Stimulated activated memory B cell treated with anti-CD40 and anti-IgM and Interleukin-4, amounts not matched to agents 10 μg/mL and 1 μg/mL and 100 μg/mL, for 72 hours (primary cell): ENCODE data around the gene DUSP7.
A peak's percentile ranks its signal among the peaks of the same experiment; 100 is the strongest.

Source experiments
- ATAC-seq: fragments of 150-1000 bp; cut with Tn5 transposase; 2 replicates; pipeline ENCODE4 v1.10.0; 2021
- H3K27ac Mint-ChIP-seq: one replicate; pipeline ENCODE4 v1.8.0; 2022; ENCODE audit warnings: mild to moderate bottlenecking, mixed read lengths
- H3K27me3 Mint-ChIP-seq: one replicate; pipeline ENCODE4 v1.8.0; 2022; ENCODE audit warnings: mixed read lengths
- H3K36me3 Mint-ChIP-seq: one replicate; pipeline ENCODE4 v1.8.0; 2022; ENCODE audit warnings: mixed read lengths
- H3K4me1 Mint-ChIP-seq: one replicate; pipeline ENCODE4 v1.8.0; 2022; ENCODE audit warnings: mixed read lengths
- H3K4me3 Mint-ChIP-seq: one replicate; pipeline ENCODE4 v1.8.0; 2022; ENCODE audit warnings: mild to moderate bottlenecking, moderate library complexity, mixed read lengths
- H3K9me3 Mint-ChIP-seq: one replicate; pipeline ENCODE4 v1.8.0; 2022; ENCODE audit warnings: mixed read lengths

The DUSP7 gene

DNA sequence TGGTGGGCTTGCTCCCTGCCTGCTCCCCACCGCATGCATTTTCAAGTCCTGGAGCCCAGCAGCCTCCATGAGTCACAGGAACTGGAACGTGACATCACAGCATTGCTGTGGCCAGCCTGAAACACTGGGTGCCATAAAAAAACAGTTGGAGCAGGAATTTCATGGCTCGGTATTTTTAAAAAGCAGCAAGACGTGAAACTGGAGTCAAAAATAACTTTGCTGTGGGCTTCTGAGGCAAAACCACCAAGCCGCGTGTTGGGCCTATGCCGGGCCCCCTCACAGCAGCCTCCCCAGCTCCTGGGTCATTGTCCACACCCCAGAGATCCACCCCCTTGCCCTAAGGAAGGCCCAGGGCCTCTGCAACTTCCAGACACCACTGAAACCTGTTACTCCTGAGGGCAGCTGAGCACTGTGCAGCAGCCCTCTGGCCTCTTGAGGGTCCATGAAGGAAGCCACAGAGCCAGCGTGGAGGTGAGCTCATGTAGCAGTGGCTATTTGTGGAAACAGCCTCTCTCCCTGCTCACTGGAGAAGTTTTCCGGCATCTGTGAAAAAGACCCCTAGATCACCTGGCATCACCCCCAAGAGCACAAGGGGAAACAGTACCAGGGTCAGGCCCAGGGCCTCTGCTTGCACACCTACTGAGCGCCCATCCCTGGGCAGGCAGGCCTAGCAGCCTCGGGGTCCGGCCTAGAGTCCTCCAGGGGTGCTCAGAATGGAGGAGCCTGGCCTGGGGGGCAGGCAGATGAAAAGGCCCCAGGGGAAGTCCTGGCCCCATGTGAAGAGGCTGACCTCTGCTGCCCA, 34.0 kb upstream of the DUSP7 start:
- ATAC-seq, result no peak
- Mint-ChIP-seq H3K27ac (no peak overlapping the region), H3K36me3 (no peaks in the 10 kb centered on the region), H3K4me1 (peaks cover 24% of the 10 kb centered on the region), H3K4me3 (no peak overlapping the region), H3K9me3 (no peaks in the 10 kb centered on the region), H3K27me3 (no peaks in the 10 kb centered on the region)

DNA sequence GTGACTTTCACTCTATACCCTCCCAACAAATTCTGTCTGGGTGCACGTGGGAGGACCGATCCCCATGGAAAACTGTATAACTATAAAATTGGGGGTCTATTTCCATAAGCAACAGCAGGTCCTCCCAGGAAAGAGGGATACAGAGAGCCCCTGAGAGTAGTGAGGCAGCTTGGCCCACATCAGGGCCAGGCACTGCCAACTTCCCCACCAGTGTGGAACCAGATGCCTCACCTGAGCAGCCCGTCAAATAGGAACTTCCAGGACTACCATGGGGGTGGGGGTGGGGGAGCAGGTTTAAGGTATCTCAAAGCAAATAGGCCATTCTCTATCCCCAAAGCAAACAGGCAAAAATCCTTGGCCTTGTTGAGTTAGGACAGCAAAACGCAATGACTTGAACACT, 33.3 kb upstream of the DUSP7 start:
- peaks cover 24% of the 10 kb centered on the region for H3K4me1 Mint-ChIP-seq
- no peak for ATAC-seq
- H3K4me3 Mint-ChIP-seq, result no peak overlapping the region
- H3K9me3 Mint-ChIP-seq, result no peaks in the 10 kb centered on the region
- no peak overlapping the region for H3K27ac Mint-ChIP-seq
- H3K27me3 Mint-ChIP-seq, result no peaks in the 10 kb centered on the region
- no peaks in the 10 kb centered on the region for H3K36me3 Mint-ChIP-seq

DNA sequence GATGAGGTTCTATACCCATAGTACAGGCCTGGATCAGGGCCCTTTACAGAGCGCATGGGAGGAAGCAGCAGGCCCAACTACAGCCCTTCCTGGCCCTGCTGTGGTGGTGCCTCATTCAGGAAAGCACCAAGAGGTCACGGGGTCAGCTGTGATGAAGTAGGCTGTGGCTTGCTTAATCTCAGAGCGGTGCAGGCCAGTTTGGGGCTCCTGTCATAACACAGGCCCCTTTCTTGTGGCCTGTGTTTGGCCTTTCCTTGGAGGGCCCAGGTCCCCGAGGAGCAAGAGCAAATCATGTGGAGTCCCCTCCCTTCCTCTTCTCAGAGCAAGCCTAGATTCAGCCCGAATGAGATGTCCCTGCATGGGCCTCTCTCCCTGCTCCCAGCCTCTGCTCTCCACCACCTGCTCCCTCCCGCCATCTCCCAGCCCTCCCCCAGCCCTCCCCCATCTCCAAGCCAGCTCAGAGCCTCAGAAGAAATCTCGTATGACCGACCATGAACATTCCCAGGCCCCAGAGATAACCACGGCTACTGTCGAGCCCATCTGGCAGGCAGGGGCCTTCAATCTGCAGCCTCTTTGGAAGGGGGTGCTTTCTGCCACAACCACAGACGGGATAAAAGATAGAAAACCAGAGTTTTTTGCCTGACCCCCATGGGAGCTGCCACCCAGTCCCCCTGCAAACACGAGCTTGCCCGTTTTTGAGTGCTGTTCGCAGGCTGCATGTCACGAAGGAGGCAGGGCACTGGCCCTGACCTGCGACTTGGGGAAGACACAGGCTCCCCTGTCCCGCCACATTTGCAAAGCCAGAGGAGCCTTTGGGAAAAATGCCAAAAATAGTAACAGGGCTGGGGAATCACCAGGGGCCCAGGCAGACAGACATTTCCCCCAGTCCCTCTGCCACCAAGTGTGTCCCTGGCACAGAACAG, 32.3 kb upstream of the DUSP7 start:
- Mint-ChIP-seq H3K27ac (no peak overlapping the region), H3K36me3 (no peaks in the 10 kb centered on the region), H3K4me1 (peaks cover 24% of the 10 kb centered on the region), H3K27me3 (no peaks in the 10 kb centered on the region), H3K4me3 (no peak overlapping the region), H3K9me3 (no peaks in the 10 kb centered on the region)
- ATAC-seq, result no peak

DNA sequence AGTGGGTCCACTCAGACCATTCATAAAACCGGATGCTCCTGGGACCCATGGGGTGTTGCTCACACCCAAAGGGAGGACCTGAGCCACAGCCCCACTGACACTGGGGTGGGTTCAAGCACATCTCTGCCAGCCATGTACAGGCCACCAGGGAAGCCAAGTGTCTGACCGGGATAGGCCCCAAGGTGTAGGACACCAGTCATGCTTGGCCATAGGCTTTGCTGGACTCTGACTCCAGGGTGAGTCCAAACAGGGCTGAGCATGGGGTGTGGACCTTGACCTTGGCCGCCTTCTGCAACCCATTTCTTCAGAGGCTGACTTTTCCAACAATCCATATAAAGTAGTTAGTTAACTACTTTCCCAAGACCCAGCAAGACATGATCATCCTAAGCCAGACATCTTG, 31.4 kb upstream of the DUSP7 start:
- no peak overlapping the region for H3K4me3 Mint-ChIP-seq
- no peaks in the 10 kb centered on the region for H3K9me3 Mint-ChIP-seq
- no peaks in the 10 kb centered on the region for H3K27me3 Mint-ChIP-seq
- H3K4me1 Mint-ChIP-seq, result peaks cover 24% of the 10 kb centered on the region
- H3K27ac Mint-ChIP-seq, result no peak overlapping the region
- H3K36me3 Mint-ChIP-seq, result no peaks in the 10 kb centered on the region
- ATAC-seq, result no peak

DNA sequence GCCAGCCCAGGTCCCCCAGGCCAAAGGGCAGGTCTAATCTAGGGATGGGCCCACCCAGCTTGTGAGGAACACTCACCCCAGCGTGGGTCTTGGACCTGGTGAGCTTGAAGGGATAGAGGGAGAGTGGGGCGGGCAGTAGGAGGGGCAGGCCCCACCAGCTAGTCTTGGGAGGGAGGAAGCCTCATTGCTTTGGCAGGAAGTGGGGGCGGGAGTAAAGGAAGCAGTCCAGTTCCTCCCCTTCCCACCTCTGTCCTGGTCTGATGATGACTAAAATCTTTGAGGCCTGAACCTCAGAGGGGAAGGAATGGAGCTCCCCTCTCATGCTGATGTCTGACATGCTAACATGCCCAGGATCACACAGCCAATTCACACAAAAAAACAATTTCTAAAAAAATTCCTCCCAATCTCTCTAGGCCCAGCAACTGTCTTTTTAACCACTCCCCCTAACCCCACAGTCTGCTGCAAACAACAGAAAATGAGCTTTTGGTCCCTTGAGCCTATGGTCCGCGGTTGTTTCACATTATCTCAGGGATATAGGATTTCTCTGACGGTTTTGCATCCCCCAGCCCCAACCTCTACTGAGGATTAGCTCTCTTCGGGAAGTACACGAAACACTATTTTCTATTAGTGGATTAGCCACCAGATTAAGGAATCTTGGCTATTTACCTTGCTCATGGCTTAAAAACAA, 30.7 kb upstream of the DUSP7 start:
- Mint-ChIP-seq H3K36me3 (no peaks in the 10 kb centered on the region), H3K27me3 (no peaks in the 10 kb centered on the region), H3K4me3 (no peak overlapping the region), H3K9me3 (no peaks in the 10 kb centered on the region), H3K27ac (no peak overlapping the region), H3K4me1 (peaks cover 24% of the 10 kb centered on the region)
- ATAC-seq, result no peak

DNA sequence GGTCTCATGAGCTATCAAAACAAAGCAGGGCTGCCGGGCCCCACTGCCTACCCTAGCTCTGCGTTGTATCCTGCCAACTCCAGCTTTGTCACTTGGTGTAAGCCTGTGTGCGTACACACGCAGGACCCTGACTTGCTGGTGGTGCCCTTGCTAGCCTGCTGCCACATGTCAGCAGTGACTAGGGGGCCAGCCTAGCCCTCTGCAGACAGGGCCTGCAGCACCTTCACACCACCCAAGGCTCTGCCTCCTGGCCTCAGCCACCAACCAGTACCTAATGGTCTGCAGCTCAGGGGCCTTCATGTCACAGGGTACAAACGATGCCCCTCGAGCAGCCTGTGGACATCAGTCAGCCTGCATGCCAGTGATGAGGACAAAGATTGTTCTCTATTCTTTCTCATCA, 30.1 kb upstream of the DUSP7 start:
- Mint-ChIP-seq H3K27me3 (no peaks in the 10 kb centered on the region), H3K4me3 (no peak overlapping the region), H3K36me3 (no peaks in the 10 kb centered on the region), H3K9me3 (no peaks in the 10 kb centered on the region), H3K4me1 (peaks cover 24% of the 10 kb centered on the region), H3K27ac (no peak overlapping the region)
- no peak for ATAC-seq

DNA sequence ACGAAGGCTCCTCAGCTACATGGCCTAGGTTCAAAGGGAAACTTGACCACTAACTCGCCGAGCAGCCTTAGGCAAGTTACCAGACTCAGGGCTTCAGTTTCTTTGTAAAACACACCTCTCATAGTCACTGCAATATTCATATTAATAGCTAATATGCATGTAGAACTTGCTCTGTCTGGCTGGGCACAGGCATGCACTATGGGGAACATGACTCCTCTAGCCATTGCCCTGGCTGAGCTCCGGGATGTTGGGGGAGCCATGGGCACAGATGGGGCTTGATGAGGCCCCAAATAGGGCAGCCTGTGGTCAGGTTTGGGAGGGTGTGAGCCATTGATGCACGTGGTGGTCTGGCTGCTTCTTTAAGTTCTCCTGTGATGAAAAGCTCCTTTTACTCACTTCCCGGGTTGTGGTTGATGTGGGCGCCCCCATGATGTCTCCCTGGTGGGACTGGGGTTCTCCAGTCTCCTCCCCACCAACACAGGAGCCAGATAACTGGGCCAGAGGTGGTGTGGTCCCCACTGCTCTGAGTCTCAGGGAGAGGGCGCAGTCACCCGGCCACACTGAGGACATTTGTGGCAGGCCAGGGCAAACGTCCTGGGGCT, 29.4 kb upstream of the DUSP7 start:
- H3K9me3 Mint-ChIP-seq, result no peaks in the 10 kb centered on the region
- no peaks in the 10 kb centered on the region for H3K27me3 Mint-ChIP-seq
- peak; percentile 46 for ATAC-seq
- H3K27ac Mint-ChIP-seq, result no peak overlapping the region
- H3K4me3 Mint-ChIP-seq, result no peak overlapping the region
- H3K4me1 Mint-ChIP-seq, result peaks cover 24% of the 10 kb centered on the region
- H3K36me3 Mint-ChIP-seq, result no peaks in the 10 kb centered on the region

DNA sequence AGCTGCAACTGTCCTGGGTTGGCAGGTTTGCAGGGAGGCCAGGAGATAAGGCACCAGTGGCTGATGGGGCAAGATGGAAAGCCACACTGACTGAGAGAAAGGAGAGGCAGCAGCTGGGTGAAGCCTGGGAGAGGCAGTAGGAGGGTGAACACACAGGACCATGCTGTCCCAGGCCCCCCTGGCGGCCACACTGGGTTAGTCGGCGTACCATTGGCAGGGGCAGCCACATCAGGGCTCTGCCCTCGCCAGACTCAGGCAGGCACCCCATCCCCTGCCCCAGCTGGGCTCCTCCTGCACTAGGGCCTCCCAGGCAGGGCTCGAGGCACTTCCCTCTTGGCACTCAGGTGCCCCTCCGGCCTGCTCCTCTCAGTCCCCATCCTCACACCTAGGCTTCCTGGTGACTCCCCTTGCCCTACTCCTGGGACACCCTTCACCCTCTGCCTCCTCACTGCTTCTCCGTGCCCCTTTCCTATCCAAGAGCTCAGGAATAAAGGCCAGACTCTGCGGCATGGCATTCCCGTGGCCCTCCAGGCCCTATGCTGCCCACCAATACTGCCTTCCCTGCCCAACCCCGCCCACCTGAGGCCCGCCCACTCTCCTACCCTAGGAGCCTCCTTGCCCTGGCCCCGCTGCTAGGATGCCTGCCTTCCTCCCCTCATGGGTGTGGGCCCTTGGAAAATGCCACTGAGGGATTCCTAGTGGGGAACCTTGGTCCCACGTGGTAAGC, 28.7 kb upstream of the DUSP7 start:
- Mint-ChIP-seq H3K27me3 (no peaks in the 10 kb centered on the region), H3K27ac (no peak overlapping the region), H3K9me3 (no peaks in the 10 kb centered on the region), H3K4me1 (peaks cover 24% of the 10 kb centered on the region), H3K4me3 (no peak overlapping the region), H3K36me3 (no peaks in the 10 kb centered on the region)
- ATAC-seq, result no peak

DNA sequence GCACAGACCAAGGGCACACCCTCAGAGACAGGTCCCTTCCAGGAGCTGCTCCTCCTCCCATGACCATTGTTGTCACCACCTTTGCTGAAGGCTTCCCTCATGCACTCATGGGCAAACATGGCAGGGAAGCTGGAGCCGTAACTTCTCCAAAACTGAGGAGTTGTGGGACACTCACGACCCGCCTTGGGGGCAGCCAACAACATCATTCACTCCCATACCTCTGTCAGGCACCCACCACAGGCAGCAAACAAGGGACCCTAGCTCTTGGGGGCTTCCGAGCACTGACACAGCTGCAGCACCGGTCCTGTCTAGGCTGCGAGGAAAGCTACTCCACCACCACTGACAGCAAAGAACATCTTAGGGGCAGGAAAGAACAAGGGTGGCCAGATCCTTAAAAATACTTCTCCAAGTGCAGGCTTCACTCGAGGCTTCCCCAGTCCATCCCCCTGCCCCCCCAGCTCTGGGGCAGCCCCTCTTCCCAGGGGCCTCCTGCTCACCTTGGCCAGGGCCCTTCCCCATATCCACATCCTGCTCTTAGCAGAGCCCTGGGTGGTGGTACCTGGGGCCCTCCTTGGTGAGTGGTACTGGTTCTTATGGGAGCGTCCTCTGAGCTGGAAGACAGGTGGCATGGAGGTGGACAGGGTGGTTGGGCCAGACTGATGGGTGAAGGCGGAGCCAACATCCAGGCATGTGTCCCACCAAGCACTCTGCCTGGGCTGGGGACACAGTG, 28.0 kb upstream of the DUSP7 start:
- H3K27me3 Mint-ChIP-seq, result no peaks in the 10 kb centered on the region
- peak; percentile 20 for ATAC-seq

DNA sequence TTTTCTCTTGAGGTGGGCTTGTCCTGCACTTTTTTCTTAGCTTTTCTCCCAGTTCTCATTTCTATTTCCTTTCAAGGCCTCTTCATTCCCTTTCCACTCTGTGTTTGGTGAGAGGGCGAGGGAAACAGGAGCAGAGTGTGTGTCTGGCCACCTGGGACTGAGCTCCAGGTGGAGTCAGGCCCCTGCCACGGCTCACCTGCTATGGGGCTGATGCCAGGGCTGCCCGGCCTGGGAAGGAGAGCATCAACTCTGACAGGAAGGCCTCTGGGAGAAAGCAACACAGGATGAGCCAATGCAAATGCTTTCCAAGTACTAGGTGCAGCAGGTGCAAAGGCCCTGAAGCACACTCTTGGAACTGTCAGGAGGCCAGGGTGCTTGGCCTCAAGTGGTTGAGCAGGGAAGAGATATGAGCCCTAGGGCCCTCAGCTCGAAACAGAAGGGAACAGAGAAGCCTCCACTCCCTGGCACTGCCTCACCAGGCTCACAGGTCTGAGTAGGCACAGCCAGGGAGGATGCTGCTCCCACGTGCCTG, 27.3 kb upstream of the DUSP7 start:
- Mint-ChIP-seq H3K27ac (no peak overlapping the region), H3K9me3 (no peaks in the 10 kb centered on the region), H3K4me3 (no peak overlapping the region), H3K36me3 (no peaks in the 10 kb centered on the region), H3K27me3 (no peaks in the 10 kb centered on the region), H3K4me1 (peaks cover 24% of the 10 kb centered on the region)
- no peak for ATAC-seq

More for the DNA sequence above, 28.0 kb upstream of the DUSP7 start:
- Mint-ChIP-seq H3K9me3 (no peaks in the 10 kb centered on the region), H3K4me3 (no peak overlapping the region), H3K36me3 (no peaks in the 10 kb centered on the region), H3K4me1 (peaks cover 24% of the 10 kb centered on the region), H3K27ac (no peak overlapping the region)

DNA sequence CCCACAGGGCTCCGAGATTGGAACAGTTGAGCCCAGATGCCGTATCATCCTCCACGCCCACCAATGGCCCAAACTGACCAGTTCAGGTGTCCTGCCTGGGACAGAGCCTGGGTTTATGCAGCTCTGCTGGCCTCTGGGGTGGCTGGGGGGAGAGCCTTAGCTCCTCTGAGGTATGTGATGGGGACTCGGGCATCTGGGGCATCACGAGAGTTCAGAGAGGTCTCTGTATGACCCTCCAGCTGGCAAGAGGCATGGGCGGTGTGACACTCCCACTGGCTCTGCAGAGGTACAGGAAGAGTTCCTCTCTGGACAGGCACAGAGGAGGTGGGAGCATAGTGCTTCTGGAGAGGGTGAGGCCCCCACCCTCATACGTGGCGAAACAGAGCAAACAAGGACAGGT, 26.6 kb upstream of the DUSP7 start:
- no peaks in the 10 kb centered on the region for H3K27me3 Mint-ChIP-seq
- no peak for ATAC-seq
- H3K4me3 Mint-ChIP-seq, result no peak overlapping the region
- H3K27ac Mint-ChIP-seq, result no peak overlapping the region
- no peaks in the 10 kb centered on the region for H3K9me3 Mint-ChIP-seq
- no peaks in the 10 kb centered on the region for H3K36me3 Mint-ChIP-seq
- H3K4me1 Mint-ChIP-seq, result peaks cover 24% of the 10 kb centered on the region

DNA sequence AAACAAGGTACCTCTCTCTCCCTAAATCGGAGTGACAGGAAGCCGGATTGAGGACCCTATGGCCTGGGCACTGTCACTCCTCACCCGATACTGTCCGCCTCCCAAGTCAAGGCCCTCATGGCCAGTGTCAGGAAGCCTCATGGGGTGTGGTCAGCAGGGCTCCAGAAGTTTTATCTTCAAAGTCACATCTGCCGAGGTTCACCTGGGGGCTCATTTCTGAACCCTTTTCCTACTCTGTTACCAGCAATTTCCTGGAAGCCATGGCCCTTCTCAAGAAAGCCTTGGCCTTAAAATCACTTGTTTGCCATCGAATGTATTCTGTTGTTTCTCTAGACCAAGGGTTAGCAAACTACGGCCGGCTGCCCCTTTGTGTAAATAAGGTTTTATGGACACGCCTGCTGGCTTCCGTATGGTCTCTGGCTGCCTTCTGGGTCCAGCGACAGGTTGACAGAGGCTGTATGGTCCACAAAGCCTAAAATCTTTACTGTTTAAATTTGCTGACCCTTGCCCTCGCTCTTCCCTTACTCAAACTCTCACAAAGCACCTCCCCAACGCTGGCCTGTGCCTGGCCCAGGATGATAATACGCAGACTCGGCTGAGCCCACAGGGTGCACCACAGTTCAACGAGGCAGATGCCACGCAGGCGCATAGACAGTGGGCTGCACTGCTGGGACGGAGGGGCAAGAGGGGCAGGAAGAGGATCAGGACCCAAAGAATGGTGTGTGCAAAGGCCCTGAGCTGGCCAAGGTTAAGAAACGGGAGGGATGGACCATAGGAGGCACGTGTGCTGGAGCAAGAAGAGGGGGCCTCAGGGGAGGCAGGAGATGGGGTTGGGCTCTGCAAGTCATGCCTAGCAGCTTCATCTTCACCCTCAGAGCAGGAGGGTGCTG, 24.7 kb upstream of the DUSP7 start:
- no peaks in the 10 kb centered on the region for H3K9me3 Mint-ChIP-seq
- H3K27me3 Mint-ChIP-seq, result no peaks in the 10 kb centered on the region
- H3K36me3 Mint-ChIP-seq, result no peaks in the 10 kb centered on the region
- no peak overlapping the region for H3K4me3 Mint-ChIP-seq
- ATAC-seq, result no peak
- H3K27ac Mint-ChIP-seq, result no peak overlapping the region
- peaks cover 6% of the 10 kb centered on the region for H3K4me1 Mint-ChIP-seq

DNA sequence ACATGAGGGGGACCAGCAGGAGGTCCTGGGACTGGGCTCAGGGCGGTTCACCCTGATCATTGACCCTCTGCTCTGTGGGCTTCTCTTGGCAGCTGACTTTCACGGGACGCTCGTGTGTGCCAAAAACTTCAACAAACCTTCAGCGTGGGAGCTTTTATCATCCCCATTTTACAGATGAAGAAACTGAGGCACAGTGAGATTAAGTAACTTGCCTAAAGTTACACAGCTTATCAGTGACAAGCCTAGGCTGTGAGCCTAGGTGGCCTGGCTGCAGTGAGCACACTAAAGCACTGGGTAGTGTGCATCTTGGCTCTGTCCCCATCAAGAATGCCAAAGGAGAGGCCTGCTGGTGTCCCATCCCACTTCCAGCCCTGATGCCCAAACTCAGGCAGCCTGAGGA, 23.6 kb upstream of the DUSP7 start:
- H3K9me3 Mint-ChIP-seq, result no peaks in the 10 kb centered on the region
- H3K27me3 Mint-ChIP-seq, result no peaks in the 10 kb centered on the region
- H3K27ac Mint-ChIP-seq, result no peak overlapping the region
- no peaks in the 10 kb centered on the region for H3K4me1 Mint-ChIP-seq
- H3K36me3 Mint-ChIP-seq, result no peaks in the 10 kb centered on the region
- ATAC-seq, result no peak
- no peak overlapping the region for H3K4me3 Mint-ChIP-seq
